ENCODE measurements around the gene C11orf21.

DNA sequence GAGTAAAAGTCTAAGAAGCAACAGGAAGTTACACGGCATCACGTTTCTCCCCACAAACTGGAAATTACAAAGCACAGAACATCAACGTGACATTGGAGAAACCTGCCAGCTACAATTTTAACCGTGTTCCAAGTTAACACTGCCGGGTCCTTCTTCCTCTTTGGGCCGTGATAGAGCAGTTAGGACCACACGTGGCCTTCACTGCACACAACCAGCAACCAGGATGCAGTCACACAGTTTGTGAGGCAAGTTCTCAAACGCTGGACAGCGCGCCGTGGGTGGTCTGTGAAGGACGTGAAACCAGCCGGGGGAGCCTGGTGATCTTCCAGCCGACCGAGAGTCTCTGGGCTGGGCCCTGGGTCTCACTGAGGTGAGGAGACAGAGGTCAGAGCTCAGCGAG lies 14.6 kb downstream of the C11orf21 start:
- TF ChIP-seq, protein P1, sequence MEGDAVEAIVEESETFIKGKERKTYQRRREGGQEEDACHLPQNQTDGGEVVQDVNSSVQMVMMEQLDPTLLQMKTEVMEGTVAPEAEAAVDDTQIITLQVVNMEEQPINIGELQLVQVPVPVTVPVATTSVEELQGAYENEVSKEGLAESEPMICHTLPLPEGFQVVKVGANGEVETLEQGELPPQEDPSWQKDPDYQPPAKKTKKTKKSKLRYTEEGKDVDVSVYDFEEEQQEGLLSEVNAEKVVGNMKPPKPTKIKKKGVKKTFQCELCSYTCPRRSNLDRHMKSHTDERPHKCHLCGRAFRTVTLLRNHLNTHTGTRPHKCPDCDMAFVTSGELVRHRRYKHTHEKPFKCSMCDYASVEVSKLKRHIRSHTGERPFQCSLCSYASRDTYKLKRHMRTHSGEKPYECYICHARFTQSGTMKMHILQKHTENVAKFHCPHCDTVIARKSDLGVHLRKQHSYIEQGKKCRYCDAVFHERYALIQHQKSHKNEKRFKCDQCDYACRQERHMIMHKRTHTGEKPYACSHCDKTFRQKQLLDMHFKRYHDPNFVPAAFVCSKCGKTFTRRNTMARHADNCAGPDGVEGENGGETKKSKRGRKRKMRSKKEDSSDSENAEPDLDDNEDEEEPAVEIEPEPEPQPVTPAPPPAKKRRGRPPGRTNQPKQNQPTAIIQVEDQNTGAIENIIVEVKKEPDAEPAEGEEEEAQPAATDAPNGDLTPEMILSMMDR (IDR thresholded peaks at IDR 0.05; ENCODE audit: low read depth, low read length, poor library complexity, severe bottlenecking): no peak
- no peak for TF ChIP-seq EZH2phosphoT487 (IDR thresholded peaks at IDR 0.05; ENCODE audit: borderline replicate concordance, low read length)
